ENCODE data around the gene CTTNBP2NL.

CTTNBP2NL gene

GRCh38 chr1:112509005-112509659, 113.1 kb downstream of the CTTNBP2NL start:
- DNase-seq, result no peak

GRCh38 chr1:112509660-112510178, 113.7 kb downstream of the CTTNBP2NL start:
- no peak for DNase-seq

- DNase-seq, result no peak
Measured at GRCh38 chr1:112510340-112510739, 114.3 kb downstream of the CTTNBP2NL start.

Data from NCI-H2081 treated with DMSO at 0.1 percent for 48 hours (cell line).